Activated T-cell treated with anti-CD3 and anti-CD28 coated beads, Interleukin-2, amount 50 U/mL, for 1 hour (primary cell): ENCODE results near the gene FHIT.

Source experiments
- DNase-seq: peaks from one replicate; pipeline ENCODE4 v3.0.0-alpha.2; 2020

Gene FHIT

DNA sequence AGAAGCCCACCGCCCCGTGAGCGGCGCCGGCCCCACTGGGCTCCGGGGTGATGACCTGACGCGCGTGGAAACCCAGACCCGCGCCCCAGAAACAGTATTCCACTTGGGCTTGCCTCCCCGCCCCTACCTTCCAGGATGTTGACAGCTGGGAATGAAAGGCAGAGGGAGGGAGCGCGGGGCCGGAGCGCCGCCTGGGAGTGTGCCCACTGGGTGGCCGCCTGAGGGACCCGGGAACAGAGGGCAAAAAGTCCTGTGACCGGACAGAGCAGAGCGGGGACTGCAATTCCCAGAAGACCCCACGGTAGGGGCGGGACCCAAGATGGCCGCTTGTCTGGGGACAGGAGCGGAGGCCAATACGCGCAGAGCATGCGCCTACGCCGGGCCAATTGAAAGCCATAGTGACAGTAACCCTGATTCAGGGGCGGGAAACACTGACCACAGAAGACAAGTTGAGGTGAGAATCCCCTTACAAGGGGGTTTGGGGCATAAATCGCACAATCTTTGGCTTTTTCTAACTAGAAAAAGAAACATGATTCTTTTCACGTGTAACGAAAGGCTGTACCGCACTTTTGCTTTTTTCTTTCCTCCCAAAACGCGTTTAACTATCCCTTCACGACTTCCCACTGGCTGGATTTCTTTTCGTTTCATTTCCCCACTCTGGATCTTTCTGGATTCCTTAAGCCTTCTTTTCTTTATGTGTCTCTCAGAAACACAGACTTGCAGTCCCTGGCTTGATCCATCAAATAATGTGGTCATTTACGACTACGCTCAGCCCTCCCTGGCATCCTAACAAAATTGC is at the start of gene FHIT:
TSS of gene FHIT (minus strand) at position 279 of the 799 bp plus-strand sequence.
- DNase-seq = peak; percentile 82

DNA sequence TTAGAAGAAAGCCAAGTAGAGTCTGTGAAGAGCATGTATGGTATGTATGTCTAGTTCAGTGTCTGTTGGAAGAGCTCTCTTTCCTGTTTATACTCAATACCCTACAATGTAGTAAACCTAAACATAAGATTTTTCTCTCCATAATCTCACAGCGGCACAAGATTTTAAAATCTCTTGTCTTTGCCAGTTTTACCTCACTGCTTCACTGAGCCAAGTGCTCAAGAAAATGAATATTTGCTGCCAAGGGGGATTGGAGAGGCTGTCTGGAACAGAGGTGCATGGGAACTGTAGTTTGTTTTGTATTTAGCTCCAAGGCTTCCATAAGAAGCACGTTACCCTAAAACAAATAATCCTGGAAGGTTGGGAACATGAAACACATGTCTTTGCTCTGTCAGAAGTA is 49.5 kb upstream of the FHIT start:
- no peak for DNase-seq

DNA sequence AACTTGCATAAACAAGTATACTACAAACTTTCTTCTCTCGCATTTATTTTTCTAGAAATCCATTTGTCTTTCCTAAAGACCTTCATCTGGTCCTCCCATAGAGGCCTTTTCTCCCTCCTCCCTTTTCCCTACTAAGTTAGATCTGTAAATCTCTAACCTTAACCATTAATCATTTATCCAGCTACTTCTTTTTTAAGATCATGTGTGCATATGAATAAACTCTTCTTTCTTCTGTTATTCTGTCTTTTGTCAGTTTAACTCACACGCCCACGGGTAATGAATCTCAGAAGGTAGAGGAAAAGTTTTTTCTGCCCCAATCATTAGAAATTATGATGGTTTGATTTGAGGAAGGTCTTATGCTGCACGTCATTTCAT is 48.7 kb upstream of the FHIT start:
- no peak for DNase-seq

DNA sequence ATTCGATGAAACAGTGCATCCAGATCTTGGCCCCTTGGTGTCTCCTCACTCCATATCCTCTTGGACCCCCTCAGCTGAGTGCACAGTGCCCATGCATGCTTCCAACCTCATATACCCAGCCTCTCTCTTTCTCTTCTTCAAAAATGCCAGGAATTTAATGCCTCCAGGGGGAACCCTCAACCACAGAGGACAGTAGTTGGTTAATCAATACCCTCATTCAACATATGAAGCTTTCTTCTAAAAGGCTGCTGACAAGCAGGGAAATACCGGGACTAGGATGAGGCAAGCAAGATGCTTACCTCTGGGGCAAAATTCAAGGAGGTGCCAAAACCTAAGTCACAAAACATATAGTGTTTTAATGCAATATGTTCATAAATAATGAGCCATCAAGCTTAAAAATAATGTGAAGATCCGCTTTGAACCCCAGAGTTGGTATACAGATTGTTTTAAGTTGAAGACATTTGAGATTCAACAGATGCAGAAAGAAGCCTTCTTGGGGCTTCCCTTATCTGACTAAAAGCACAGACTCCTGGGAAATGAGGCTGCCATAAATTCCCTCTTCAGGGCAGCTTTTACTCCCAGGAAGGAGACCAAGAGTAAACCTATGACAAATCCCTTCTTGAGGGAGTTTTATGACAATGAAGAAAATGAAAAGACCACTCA is 48.2 kb upstream of the FHIT start:
- DNase-seq = no peak

DNA sequence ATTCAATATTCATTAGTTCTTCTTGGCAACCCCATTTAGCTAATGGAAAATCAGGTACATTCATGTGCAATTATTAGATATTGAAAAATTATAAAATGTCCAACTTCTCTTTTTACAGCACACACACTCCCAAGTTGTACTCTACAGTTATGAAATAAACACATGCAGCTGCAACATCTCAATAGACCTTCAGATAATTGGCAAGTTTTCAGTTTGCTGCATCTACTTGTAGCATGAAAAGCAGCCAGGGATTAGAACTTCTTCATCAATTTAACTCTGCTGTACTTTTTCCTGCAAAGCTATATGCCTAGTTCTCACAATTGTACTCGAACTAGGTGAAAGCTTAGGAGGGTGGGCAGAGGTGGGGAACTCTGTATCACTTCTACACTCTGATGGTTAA is 46.6 kb upstream of the FHIT start:
- no peak for DNase-seq

DNA sequence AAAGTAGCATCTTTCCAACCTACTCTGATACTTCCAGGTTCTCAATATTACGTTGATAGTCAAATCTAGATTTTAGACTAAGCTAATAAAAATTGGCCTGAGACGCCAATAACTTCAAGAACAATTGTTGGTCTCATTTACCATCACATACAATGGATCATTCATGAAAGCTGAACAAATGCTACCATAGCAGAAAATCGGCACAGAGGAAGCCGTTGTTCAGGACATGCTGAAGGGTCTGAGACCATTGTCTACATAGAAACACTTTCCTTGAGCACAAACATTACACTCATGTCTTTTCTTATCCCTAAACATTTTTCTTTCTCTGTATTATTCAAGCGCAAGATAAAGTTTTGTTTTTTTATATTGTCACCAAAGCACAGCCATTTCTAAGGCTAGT is 37.2 kb upstream of the FHIT start:
- no peak for DNase-seq

DNA sequence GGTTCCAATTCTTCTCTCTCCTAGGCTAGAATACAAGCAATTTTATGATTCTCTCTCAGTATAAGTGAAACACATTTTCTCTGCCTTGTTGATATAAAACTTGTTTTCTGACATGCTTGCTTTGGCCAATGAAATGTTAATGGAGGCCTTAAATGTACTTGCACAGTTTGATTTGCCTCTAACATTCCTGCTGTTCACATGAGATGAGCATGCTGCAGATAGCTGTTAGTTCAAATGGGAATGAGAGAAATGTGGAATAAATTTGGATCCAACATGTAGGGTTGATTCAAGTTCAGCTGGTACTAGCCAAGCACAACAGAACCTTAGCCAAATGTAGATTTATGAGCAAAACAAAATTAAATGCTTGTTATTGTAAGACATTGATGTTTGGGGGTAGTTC is 32.6 kb upstream of the FHIT start:
- DNase-seq = no peak

DNA sequence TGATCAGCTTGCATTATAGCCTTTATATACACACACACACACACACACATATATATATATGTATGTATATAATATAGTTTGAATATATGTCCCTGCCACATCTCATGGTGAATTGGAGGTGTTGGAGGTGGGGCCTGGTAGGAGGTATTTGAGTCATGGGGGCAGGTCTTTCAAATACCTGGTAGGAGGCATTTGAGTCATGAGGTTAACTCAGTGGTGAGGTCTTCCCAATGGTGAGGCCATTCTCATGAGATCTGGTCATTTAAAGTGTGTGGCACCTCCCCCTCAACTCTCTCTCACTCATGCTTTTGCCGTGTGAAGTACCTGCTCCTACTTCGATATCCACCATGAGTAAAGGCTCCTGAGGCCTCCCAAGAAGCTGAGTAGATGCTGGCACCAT is 27.5 kb upstream of the FHIT start:
- no peak for DNase-seq

DNA sequence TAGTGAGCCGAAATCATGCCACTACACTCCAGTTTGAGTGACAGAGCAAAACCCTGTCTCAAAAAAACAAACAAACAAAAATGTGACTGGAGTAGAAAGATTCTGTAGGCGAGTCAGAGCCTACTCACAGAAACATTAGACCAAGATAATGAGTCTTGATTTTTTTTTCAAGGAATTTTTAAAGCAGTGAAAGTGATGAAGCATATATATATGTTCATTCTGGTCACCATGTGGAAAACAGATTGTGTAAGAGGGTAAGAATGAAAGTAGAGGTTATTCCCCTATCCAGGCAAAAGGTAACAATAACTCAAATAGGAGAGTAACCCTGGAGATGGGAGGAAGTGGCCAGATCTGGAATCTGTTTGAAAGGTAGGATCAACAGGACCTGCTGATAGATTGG is 26.2 kb upstream of the FHIT start:
- DNase-seq = no peak

DNA sequence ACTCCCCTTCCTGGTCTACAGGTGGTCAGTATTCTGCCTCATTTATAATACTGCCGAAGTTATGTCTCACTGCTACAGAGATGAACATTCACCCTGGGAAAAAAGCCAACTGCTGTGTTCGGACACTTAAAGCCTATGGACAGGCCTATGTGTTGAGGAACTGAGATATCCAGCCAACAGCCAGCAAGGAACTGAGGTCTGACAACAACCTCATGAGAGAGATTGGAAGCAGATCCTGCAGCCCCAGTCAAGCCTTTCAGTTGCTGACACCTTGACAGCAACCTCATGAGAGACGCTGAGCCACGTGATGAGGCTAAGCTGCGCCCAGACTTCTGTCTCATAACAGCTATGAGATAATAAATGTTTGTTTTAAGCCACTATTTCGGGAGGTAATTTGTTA is 18.2 kb upstream of the FHIT start:
- no peak for DNase-seq

DNA sequence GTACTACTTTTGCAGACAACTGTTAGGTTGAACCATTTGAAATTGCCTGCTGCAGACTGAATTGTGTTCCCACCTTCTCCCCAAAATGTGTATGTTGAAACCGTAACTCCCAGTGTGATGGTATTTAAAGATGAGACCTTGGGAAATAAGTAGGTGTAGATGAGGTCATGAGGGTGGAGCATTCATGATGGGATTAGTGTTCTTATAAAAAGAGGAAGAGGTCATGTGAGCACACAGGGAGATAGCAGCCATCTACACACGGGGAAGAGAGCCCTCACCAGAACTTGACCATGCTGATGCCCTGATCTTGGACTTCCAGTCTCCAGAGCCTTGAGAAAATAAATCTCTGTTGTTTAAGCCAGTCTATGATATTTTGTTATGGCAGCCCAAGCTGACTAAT is 17.4 kb upstream of the FHIT start:
- no peak for DNase-seq

DNA sequence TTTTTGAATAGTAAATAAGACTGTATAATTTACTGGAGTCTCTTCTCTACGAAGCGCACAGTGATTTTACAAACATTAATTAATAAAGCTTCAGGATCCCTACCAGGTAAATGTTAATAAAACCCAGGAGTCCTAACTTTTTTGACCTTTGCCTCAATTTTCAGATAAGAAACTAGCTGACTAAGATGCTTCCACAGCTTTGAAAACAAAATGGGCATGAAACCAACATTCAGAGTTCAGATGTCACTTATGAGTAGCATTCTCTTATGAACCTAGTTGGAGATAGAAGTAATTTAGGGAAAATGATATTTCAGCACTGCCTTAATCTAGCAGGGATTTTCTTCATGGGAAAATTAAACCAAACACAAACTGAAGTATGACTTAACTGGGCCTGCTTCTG is 13.0 kb upstream of the FHIT start:
- DNase-seq = no peak

DNA sequence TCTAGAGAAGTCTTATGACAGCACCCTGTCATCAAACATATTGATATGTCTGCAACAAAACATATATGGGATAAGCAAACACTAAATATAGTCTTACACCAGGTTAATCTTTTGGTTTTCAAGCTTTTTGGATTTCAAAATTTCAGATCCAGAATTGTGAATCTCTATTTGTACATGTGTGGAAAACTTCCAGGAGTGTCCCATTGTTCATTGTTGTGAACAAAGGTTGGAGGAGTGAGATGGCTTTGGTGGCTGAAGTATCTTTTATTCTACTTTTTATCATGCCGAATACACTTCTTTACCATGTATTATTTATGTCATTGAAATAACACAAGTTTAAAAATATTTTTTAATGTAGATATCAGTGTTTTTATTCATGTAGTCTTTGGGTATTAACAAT is 5.9 kb upstream of the FHIT start:
- no peak for DNase-seq

DNA sequence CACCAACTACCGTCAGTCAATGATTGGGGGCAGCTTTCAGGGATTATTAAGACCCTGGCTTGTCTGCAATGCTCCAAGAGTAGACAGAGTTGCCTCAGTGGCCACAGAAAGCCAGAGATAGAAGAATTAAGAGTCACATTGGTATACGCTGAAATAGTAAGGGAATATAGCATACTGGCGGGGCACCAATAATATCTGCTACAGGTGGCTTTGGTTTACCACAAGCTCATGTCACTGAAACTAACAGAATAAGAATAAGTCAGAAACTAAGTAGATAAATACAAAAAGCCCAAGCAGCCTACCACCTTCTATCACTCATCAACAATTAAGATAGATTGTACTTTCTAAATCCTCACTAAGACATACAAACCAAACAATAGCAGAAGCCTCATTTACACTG is 2.5 kb upstream of the FHIT start:
- DNase-seq = no peak

DNA sequence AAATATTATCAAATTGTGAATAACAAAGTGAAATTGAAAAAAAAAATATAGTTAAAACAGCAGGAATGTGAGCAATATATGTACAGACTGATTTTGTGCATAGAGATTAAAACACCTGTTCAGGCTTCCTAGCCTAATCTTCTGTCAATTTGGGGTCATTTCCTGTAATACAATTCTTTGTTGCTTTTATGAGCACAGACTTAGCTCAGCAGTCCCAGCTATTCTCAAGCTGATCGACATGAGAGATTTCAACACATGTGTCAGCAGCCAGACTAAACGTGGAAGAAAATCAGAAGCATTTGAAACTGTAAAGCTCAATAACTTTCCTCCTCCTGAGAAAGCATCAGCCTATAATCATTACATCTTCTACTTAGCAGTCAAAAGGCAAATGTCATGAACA is 1.6 kb upstream of the FHIT start:
- DNase-seq = no peak

DNA sequence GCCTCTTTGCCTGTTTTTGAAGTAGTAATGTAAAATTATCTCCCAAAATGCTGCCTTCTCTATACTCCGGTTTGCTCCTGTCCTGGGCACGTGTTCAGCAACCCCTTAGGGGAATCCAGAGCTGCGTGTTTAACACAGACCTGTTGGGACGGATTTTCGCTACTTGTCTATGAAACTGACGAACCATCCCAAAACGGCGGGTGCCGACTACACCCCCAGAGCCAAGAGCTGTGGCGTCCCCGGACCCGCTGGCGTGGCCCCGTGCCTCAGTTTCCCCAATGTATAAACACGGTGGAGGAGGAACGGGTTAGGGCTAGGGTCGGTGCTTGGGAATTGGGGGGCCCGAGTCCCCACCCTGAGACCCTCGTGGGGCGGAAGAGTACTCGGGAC is 473 bp downstream of the FHIT start:
- DNase-seq = no peak

DNA sequence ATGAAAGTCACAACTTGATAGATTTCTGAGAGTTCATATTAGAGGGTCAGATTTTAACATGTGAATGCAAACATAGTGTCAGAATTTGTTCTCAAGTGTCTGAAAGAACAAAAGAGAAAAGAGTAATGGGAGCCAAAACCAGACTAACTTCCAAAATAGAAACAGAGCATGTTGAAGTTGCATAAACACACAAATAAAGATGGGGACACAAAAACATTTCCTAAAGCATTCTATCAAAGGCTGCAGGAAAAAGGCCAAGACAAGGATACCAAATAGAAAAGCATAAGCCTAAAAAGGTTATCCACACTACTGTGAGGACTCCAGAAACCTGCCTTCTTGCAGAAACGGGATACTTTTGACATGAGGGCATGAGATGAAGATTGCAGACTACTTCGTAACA is 2.8 kb downstream of the FHIT start:
- DNase-seq = no peak

DNA sequence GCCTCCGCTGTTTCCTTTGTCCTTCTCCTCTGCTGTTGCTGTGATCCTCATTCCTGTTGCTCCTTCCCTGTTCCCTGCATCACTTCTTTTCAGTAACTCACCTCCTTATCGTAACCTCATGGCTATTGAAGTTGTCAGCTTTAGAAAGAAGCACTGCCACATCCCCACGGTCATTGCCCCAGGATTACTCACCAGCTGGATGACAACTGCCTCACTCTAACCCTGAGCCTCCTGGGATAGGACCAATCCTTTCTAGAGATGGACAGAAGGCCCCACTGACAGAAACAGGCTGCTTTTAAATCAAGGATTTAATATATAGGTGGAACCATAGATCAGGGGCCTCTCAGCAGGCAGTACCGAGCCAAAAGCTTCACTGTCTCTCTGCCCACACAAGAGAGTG is 4.1 kb downstream of the FHIT start:
- DNase-seq = no peak

DNA sequence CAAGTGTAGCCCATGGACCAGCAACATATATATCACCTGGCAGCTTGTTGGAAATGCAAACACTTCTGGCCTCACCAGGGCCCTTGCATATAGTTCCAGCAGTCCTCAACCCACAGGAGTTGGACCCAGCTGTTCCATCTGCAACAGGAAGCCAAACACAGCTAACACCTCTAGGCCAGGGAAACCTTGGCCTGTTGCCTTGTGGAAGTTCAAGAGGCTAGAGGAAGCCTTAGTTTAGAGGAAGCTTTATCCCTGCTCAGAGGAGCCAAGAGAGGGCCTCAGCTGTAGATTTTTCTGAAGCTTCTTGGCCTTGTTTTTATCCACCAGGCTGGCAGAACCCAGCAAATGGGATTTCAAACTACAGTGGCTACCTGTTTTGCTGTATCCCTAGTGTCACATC is 11.4 kb downstream of the FHIT start:
- no peak for DNase-seq

DNA sequence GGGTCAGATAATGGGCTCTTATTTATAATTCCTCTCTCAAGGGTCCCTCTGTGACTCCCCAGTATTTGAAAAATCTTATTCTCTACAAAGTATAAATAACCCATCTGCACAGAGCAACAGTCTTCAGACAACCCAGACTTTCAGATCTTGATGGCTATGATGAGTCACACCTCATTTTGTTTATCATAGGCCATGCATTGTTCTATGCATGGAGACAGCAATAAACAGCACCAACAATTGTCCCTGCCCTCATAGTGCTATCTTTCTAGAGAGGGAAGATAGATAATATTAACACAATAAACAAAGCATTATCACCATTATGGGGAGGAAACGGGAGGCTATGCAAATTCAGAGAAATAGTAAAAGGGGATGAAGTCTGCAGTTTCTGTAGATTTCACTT is 13.4 kb downstream of the FHIT start:
- DNase-seq = no peak

DNA sequence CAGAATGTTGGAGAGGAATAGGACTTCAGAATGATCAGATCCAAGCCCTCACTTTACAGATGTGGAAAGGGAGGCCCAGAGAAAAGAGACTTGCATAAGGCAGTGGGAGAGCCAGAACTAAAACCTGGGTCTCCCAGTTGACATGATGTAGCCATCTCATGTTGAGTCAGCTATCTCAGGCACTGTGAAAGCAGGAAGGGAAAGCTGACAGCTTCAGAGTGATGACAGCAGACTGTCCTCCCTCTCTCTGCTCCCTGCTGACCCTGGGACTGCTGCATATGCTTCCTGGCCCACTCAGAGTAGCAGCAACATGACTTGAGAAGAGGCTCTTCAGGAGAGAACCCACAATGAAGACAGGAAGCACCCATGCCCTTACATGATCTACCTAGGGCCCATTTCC is 14.7 kb downstream of the FHIT start:
- no peak for DNase-seq

DNA sequence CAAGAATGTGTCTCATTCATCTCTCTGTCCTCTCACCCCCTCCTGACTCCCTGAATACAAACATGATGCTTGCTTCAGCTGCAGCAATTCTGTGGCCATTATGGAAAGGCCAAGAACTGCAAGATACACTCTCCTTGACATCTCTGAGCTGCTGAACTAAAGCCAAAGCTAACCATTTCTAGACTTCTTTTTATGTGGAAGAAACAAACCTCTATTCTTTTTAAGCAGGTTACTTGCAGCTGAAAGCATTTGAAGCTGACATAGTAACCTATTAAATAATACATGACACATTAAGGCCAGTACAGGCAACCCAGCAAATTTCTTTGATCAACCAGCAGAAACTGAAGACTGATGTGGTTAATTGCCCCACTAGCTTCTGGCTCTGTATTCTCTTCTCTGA is 17.5 kb downstream of the FHIT start:
- no peak for DNase-seq

DNA sequence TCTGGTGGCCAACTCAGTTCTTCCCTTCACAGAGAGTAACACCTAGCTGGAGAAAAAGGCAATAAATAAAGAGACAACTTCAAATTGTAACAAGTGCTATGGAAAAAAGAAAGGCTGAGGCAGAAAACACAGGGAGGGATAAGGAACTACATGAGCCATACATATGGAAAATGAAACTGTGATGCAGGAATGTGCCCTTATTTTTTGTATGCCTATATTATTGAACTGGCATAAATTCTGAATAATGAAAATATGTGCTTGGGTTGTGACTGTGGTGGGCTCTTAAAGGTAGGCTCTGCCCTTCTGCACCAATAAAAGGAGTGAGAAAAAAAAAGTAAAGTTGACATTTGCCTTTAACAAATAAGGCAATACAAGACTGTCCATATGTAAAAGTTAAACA is 19.6 kb downstream of the FHIT start:
- DNase-seq = no peak

DNA sequence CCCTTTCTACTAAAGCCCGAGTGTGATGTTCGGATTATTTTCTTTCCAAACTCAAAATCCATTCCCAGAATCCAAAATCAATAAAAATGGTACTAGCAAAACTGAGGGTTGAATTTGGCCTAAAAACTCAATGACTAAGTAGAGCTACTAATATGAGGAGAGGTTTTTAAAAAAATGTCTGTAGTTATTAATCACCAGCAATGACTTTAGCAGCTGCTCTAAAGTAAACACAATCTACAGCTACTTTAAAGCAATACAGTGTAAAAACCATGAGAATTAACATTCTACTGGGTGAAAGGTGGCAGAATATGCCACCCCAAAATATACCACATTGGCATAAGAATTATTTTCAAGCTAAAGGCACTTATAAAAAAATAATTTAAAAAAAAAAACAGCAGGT is 23.5 kb downstream of the FHIT start:
- no peak for DNase-seq

DNA sequence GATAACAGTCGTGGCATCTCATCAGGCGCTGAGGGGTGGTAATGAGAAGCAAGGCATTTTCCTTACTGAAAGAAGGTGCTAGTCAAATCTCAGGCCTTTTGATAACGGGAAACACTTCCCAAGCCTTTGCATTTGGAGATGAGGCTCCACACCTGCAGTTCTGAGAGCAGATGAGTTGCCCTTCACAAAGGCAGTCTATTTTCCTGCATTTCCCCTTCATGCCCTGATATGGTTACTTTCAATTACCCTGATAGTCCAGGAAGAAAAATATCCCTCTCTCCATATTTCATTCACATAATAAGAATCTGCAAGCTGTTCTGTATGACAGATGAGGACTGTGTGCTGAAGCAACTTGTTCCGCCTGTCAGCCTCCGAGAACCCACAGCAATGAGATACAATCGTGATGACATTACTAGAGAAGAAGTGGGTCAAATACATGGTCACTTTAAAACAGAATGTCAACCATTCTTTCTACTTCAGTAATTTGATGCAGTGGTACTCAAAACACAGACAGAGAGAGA is 25.0 kb downstream of the FHIT start:
- no peak for DNase-seq
